ENCODE measurements around the gene MAML3.

- no peak for TF ChIP-seq CTCF (IDR thresholded peaks at IDR 0.05; ENCODE audit: low read length)
- no peak for TF ChIP-seq EZH2 (IDR thresholded peaks at IDR 0.05; ENCODE audit: borderline replicate concordance, low read length)
Observed at GRCh38 chr4:140152751-140153418, 1.1 kb downstream of the MAML3 start.
